Type B pancreatic cell (in vitro differentiated cells): ENCODE results near the gene FAM227B. TPM values are rescaled to one million over a fixed set of nuclear protein-coding genes. Genes with fewer than 3 reads are reported as not detected.

Experiments
- DNase-seq: peaks from one replicate; pipeline ENCODE4 v3.0.0; 2021; ENCODE audit warnings: mixed read lengths; ENCODE audit not compliant: unreplicated experiment; ENCODE audit errors: extremely low spot score
- H3K27ac Mint-ChIP-seq: 2 replicates; pipeline ENCODE4 v1.8.0; 2021; ENCODE audit warnings: mild to moderate bottlenecking, mixed read lengths
- H3K27me3 Mint-ChIP-seq: 2 replicates; pipeline ENCODE4 v1.8.0; 2021; ENCODE audit warnings: mixed read lengths
- H3K36me3 Mint-ChIP-seq: 2 replicates; pipeline ENCODE4 v1.8.0; 2021; ENCODE audit warnings: mixed read lengths
- H3K4me1 Mint-ChIP-seq: one replicate; pipeline ENCODE4 v1.8.0; 2021; ENCODE audit warnings: mixed read lengths; ENCODE audit not compliant: unreplicated experiment
- H3K4me3 Mint-ChIP-seq: 2 replicates; pipeline ENCODE4 v1.8.0; 2021; ENCODE audit warnings: mild to moderate bottlenecking, mixed read lengths
- H3K9me3 Mint-ChIP-seq: 2 replicates; pipeline ENCODE4 v1.8.0; 2021; ENCODE audit warnings: mixed read lengths
- CTCF ChIP-seq: fragments of 200-600 bp; sonication (generic); conservative IDR thresholded peaks from 2 replicates; pipeline ENCODE4 v1.5.0; 2021; ENCODE audit warnings: antibody characterized with exemption, mild to moderate bottlenecking
- total RNA-seq: library from RNA; stranded (reverse); gene quantifications from 2 replicates; pipeline ENCODE4 v1.2.1, GENCODE V29; 2021; ENCODE audit warnings: low replicate concordance

Gene FAM227B
- total RNA-seq, 1 donor from 2014 or later: 7.3 TPM

GRCh38 chr15:49331442-49331841, 289.2 kb downstream of the FAM227B start:
- DNase-seq: no peak
- Mint-ChIP-seq H3K4me1 (no peaks in the 10 kb centered on the region), H3K4me3 (no peak overlapping the region), H3K27me3 (no peaks in the 10 kb centered on the region), H3K27ac (no peak overlapping the region), H3K9me3 (no peaks in the 10 kb centered on the region), H3K36me3 (peaks cover 26% of the 10 kb centered on the region)
- TF ChIP-seq CTCF: no peak

- no peaks in the 10 kb centered on the region for H3K9me3 Mint-ChIP-seq
- no peak overlapping the region for H3K4me3 Mint-ChIP-seq
- peaks cover 26% of the 10 kb centered on the region for H3K36me3 Mint-ChIP-seq
- H3K4me1 Mint-ChIP-seq: peaks cover 5% of the 10 kb centered on the region
- no peak overlapping the region for H3K27ac Mint-ChIP-seq
- no peaks in the 10 kb centered on the region for H3K27me3 Mint-ChIP-seq
- DNase-seq: no peak
- TF ChIP-seq CTCF: no peak
Observed at GRCh38 chr15:49330166-49330565, 290.5 kb downstream of the FAM227B start.

- no peak for DNase-seq
- Mint-ChIP-seq H3K27ac (no peak overlapping the region), H3K4me3 (no peak overlapping the region), H3K27me3 (no peaks in the 10 kb centered on the region), H3K4me1 (peaks cover 7% of the 10 kb centered on the region), H3K36me3 (peaks cover 26% of the 10 kb centered on the region), H3K9me3 (no peaks in the 10 kb centered on the region)
- no peak for TF ChIP-seq CTCF
Observed at GRCh38 chr15:49328941-49329340, 291.7 kb downstream of the FAM227B start.

GRCh38 chr15:49327927-49328326, 292.7 kb downstream of the FAM227B start:
- DNase-seq: no peak
- Mint-ChIP-seq H3K4me3 (no peak overlapping the region), H3K4me1 (peaks cover 11% of the 10 kb centered on the region), H3K27me3 (no peaks in the 10 kb centered on the region), H3K36me3 (peaks cover 26% of the 10 kb centered on the region), H3K9me3 (no peaks in the 10 kb centered on the region), H3K27ac (no peak overlapping the region)
- TF ChIP-seq CTCF: no peak

- no peak overlapping the region for H3K27ac Mint-ChIP-seq
- no peaks in the 10 kb centered on the region for H3K9me3 Mint-ChIP-seq
- no peaks in the 10 kb centered on the region for H3K27me3 Mint-ChIP-seq
- no peak for TF ChIP-seq CTCF
- DNase-seq: no peak
- H3K4me3 Mint-ChIP-seq: no peak overlapping the region
- H3K4me1 Mint-ChIP-seq: peaks cover 11% of the 10 kb centered on the region
- peaks cover 22% of the 10 kb centered on the region for H3K36me3 Mint-ChIP-seq
Observed at GRCh38 chr15:49323207-49323606, 297.4 kb downstream of the FAM227B start.

- no peak overlapping the region for H3K27ac Mint-ChIP-seq
Observed at GRCh38 chr15:49320351-49320750, 300.3 kb downstream of the FAM227B start.

More at GRCh38 chr15:49320351-49320750, 300.3 kb downstream of the FAM227B start:
- TF ChIP-seq CTCF: no peak
- no peak for DNase-seq
- H3K36me3 Mint-ChIP-seq: peaks cover 23% of the 10 kb centered on the region
- no peak overlapping the region for H3K4me3 Mint-ChIP-seq
- H3K4me1 Mint-ChIP-seq: peaks cover 12% of the 10 kb centered on the region
- no peaks in the 10 kb centered on the region for H3K27me3 Mint-ChIP-seq
- H3K9me3 Mint-ChIP-seq: no peaks in the 10 kb centered on the region
